HUDEP-2 (cell line): ENCODE measurements around the gene EHD1.

Experiments used
- DNase-seq, 76 experiments: peaks; one replicate each; lab custom pipeline; 2025; ENCODE audit not compliant: unreplicated experiment in 76 of 76; lab: John Stamatoyannopoulos, UW

The EHD1 gene

GRCh38 chr11:64875369-64876228, 2.8 kb downstream of the EHD1 start:
- no peak for DNase-seq

- no peak for DNase-seq
Observed at GRCh38 chr11:64874308-64875240, 3.8 kb downstream of the EHD1 start.

- DNase-seq = no peak
Observed at GRCh38 chr11:64872790-64873488, 5.5 kb downstream of the EHD1 start.

DNA sequence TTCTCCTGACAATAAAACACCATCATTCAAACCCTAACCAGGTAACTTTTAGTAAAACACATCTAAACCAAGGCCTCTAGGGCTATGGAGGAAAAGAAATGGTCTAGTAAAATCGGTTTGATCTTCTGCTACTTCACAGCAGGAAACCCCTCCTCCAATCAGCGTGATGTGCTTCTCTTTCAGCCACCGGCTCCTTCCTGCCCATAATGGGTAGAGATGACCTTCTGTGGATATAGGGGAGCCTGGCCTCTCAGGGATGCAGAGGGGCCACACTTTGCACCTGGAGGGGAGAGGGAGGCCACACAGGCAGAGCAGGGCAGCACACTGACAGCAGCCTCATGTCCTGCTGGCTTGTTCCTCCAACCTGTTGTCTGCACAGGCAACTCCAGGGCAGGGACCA, 6.9 kb downstream of the EHD1 start:
- no peak for DNase-seq

GRCh38 chr11:64870893-64871466, 7.4 kb downstream of the EHD1 start:
- no peak for DNase-seq

DNA sequence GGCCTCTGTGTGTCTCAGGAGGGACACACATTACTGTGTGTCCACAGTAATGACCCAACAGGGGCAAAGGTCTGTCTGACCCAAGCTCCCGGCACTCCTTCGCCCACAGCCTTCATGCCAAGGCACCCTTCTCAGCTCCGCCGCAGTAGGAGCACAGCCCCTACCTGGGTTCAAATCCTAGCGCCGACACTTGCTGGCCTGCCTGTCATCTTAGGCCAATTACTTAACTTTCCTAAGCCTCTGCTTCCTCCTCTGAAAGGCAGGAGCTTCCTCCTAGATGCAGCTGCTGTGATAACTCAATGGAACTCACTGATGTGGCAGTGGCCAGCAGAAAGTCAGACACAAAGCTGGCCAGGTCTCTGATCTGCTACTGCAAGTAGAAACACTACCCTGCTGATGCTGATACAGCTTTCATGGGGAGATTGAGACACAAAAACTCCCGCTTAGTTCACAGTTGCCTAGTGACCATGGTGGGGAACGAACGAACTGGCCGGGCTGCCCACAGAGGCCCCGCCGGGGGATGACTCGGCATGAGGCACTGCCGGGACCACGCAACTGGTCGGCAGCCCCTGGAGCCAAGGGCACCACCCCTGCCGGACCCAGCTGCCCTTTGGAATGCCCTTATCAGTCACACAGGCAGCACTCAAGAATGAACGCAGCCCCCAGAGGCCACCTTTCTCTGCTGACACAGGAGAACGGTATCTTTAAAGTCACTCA, 8.1 kb downstream of the EHD1 start:
- DNase-seq = peak in 31 of 76 experiments; percentile 9 to 67 (median 28)

DNA sequence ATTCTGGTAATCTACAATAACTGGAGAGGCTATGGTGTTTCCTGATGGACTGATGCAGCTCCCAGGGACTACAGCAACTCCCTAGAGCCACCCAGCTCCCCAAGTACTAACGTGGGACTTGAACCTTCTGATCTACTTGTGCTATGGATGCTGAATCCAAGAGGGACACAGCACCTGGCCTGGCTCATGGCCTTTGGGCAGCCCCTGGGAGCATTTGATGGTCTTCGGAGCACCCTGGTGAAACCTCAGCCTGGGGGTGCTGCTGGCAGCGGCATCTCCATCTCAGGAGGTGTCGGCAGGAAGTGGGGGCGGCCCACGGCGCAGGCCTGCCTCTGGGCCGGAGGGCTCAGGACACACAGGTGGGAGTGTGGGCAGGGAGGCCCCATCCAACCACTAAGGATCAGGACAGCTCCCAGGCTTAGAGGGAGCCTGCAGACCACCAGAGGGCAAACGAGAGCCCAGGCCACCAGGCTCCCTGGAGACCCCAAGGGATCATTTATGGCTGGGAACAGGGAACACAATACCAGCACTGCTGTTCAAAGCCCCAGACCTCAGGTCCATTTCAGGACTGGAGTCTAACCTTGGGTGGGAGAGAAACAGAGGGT, 8.7 kb downstream of the EHD1 start:
- no peak for DNase-seq

DNA sequence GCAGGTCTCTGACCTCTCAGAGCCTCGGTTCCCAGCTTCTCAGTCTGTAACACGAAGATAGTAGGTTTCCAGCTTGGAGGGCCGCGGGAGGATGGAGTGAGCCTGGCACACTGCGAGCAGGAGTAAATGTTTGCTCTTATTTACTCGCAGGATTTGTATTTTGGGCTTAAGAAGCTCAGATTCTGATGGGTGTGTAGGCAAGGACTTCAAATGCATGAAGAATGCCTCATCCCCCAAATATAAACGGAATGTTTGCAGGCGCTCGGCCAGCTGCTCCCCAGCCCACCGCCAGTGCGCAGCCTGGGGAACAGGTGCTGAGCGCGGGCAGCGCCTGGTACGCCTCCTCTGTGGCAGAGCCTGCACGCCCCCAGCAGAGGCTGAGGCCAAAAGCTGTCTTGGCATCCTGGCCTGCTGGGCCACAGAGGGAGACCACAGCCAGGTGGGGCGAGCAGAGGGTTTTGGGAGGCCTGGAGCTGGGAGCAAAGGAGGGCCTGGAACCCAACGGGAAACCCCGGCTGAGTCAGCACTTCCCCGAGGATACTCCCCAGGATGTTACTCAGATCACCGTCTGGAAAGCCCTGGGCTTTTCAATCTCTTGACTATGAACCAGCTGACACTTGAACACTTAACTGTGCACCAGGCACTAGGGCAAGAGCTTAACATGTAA, 9.4 kb downstream of the EHD1 start:
- DNase-seq = no peak

GRCh38 chr11:64867748-64868462, 10.5 kb downstream of the EHD1 start:
- DNase-seq = no peak

DNA sequence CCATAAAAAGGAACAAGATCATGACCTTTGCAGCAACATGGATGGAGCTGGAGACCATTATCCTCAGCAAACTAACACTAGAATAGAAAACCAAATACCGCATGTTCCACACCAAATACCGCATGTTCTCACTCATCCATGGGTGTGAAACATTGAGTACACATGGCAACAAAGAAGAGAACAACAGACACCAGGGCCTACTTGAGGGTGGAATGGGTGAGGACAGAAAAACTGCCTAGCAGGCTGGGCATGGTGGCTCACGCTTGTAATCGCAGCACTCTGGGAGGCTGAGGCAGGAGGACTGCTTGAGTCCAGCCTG, 12.3 kb downstream of the EHD1 start:
- no peak for DNase-seq

GRCh38 chr11:64865286-64866172, 12.9 kb downstream of the EHD1 start:
- DNase-seq = no peak

DNA sequence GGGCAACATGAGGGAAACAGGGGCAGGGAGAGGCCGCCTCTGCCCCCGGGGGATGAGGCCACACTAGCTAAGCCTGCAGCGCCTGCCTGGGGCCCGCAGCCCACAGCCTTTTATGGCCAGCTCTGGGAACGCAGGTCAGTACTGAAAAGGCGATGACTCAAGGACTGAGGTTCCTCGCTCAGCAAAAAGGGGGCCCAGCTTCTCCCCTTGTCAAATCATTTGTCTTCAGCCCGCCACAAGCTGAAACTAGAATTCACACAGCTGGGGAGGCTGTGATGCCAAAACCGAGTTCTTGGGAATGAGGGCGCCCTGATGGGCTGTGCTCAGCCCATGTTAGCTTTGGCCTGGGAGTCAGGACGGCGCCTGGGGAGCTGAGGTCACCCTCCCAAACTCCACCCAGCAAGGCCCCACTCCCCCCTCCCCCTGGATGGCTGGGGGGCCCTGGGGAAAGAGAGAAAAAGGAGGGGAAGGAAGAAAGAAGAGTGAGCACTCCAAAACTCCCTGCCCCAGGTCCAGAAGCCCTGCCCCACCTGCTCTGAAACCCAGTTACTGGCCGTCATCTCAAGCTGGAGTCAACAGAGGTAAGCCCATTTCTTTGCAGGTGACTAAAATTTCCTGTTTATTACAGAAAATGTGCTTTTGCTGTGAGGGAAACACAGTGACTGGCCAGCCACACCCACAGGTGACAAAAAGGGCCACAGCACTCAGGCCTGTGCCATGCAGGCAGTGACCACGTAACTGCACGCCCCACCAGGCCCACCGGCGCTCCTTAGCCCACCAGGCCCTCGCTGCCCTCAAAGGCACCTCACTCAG, 13.7 kb downstream of the EHD1 start:
- no peak for DNase-seq

DNA sequence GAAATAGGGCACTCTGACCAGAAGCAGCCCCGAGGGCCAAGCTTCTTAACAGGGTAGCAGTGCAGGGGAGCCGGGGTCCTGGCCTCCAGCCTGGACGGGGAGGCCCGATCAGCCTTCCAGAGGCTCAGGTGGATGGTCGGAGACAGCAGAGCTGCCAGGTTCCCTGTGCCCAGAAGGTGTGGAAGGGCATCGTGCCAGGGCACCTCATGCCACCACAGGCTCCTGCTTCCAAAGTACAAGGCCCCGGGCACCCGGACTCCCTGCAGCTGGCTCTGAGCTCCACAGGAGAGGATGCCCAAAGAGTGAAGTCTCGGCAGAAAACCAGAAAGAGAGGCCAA, 14.3 kb downstream of the EHD1 start:
- DNase-seq = no peak

GRCh38 chr11:64863391-64864060, 14.9 kb downstream of the EHD1 start:
- no peak for DNase-seq

- no peak for DNase-seq
Observed at GRCh38 chr11:64862987-64863390, 15.4 kb downstream of the EHD1 start.

- no peak for DNase-seq
Observed at GRCh38 chr11:64861227-64861975, 17.0 kb downstream of the EHD1 start.
